Activated naive CD8-positive, alpha-beta T cell (primary cell): ENCODE measurements around the gene NECTIN1.
A peak's percentile ranks its signal among the peaks of the same experiment; 100 is the strongest.

ENCODE experiments used
- H3K27ac Mint-ChIP-seq: one replicate; pipeline ENCODE4 v1.8.0; 2021; ENCODE audit warnings: mixed read lengths
- H3K27me3 Mint-ChIP-seq: one replicate; pipeline ENCODE4 v1.8.0; 2021; ENCODE audit warnings: mixed read lengths
- H3K36me3 Mint-ChIP-seq: one replicate; pipeline ENCODE4 v1.8.0; 2021; ENCODE audit warnings: mixed read lengths
- H3K4me1 Mint-ChIP-seq: one replicate; pipeline ENCODE4 v1.8.0; 2021; ENCODE audit warnings: low read depth, mixed read lengths
- H3K4me3 Mint-ChIP-seq: one replicate; pipeline ENCODE4 v1.8.0; 2021; ENCODE audit warnings: mild to moderate bottlenecking, mixed read lengths
- H3K9me3 Mint-ChIP-seq: one replicate; pipeline ENCODE4 v1.8.0; 2021; ENCODE audit warnings: low read depth, mixed read lengths

Gene NECTIN1

DNA sequence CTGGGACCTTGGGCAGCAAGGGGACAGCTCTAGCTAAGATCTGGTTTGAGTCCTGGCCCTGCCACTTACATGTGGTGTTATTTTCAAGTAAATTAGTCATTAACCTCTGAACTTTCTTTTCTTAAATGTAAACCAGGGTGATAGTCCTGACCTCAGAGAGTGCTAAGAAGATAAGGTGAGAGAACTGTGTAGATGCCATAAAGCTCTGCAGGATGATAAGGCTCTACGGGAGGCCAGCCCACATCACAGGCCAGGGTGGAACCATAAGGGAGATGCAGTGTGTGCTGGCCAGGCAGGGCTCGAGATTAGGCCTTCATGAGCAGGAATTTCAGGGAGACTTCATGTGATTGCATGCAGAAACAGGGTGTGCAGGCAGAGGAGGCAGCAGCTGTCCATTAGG is 24.2 kb downstream of the NECTIN1 start:
- no peaks in the 10 kb centered on the region for H3K36me3 Mint-ChIP-seq
- no peaks in the 10 kb centered on the region for H3K9me3 Mint-ChIP-seq
- peaks cover under 1% of the 10 kb centered on the region for H3K4me1 Mint-ChIP-seq
- H3K27ac Mint-ChIP-seq = no peak overlapping the region
- H3K4me3 Mint-ChIP-seq = no peak overlapping the region
- H3K27me3 Mint-ChIP-seq = peaks cover 11% of the 10 kb centered on the region

DNA sequence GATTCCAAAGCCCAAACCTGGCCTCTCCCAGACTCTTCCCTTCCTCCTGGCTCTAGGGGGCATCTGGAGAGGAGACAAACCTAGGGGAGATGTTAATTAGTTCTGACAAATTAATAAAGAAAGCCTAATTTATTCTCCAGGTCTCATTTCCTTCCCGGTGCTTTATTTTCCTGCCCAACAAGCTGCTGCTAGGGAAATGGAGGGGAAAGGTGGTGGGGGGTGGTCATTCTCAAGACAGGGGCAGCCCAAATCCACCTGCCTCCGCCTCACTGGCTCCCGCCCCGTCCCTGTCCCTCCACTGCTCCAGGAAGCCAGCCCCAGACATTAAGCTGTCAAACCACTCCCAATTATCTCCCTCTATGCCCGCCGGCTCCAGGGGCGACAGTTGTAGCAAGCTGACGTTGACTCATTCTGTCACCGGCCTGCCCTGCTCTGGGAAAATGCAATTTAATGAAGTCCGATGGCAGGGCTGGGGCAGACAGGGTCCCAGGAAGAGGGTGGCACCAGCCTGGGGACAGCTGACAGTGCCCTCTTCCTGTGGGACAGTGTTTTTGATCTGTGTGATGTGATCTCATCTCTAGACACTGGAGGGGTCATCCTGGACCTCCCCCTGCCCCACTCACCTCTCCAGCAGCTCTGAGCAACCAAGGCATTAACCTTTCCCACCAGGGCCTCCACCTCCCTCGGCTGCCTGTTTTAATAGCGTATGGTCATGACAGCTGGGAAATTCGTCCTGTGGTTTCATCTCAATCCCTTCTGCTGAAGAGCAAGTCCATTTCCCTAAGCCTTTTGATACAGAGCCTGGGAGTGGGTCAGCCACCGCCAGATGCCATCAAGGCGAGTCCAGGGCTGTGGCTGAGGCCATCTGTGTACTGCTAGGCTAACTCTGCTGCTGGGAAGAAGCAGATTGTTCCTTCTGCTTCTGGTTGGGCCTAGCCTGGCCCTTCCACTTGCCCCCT is 27.1 kb downstream of the NECTIN1 start:
- Mint-ChIP-seq H3K9me3 (no peaks in the 10 kb centered on the region), H3K27ac (no peak overlapping the region), H3K4me3 (no peak overlapping the region), H3K4me1 (peaks cover 4% of the 10 kb centered on the region), H3K36me3 (no peaks in the 10 kb centered on the region), H3K27me3 (no peaks in the 10 kb centered on the region)

DNA sequence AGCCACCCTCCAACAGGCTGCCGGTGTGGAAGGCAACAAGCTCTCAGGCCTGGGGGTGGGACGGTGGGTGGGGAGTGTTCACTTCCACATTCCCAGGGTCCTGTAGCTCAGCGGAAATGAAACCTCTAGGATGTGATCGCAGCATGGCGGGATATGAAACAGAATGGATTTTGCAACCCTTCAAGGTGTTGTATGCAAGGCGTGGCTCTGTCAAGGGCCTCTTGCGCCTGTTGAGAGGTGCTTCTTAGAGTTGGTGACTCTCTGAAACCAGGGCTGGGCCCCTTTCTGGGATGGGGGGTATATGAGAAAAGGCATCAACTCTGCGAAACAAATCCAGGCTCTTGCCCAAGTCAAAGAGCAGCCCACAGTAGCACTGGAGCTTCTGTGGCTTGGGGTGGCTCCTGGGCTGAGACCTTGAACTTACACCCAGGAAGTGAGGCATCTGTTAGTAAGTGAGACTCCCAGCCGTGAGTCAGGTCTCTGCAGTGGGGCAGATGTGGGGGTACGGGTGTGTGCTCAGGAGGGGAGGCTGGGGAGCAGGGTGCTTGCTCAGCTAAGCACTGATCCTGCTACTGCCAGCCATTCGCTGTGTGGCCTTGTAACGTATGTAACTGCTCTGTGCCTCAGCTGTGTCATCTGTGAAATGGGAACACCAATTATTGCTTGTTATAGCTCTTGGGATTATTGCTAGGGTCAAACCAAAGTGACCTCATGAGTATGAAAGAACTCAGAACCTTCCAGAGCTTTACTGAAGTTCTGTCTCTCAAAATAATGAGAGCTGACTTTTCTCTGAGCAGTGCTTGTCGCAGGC is 28.3 kb downstream of the NECTIN1 start:
- Mint-ChIP-seq H3K4me1 (peaks cover 4% of the 10 kb centered on the region), H3K9me3 (no peaks in the 10 kb centered on the region), H3K27ac (no peak overlapping the region), H3K4me3 (no peak overlapping the region), H3K36me3 (no peaks in the 10 kb centered on the region), H3K27me3 (no peaks in the 10 kb centered on the region)

DNA sequence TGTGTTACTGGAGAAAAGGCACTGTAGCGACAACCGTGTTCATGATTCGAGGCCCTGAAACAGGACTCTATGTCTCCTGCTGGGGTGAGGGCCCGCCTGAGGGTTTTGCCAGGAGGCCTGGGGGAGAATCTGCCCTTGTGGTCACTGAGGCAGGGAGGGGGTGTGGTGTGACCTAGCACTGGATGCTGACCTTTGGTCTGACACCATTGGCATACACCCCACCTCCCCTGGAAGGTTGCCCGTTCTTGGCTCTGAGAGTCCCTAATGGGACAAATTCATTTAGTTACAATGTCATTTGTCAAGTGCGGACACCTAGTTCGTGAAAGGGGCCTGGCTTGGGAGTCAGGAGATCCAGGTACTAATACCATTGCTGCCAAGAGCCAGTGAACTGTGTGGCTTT is 29.0 kb downstream of the NECTIN1 start:
- H3K4me3 Mint-ChIP-seq = no peak overlapping the region
- H3K27ac Mint-ChIP-seq = no peak overlapping the region
- H3K4me1 Mint-ChIP-seq = peaks cover 4% of the 10 kb centered on the region
- H3K9me3 Mint-ChIP-seq = no peaks in the 10 kb centered on the region
- H3K27me3 Mint-ChIP-seq = no peaks in the 10 kb centered on the region
- H3K36me3 Mint-ChIP-seq = no peaks in the 10 kb centered on the region

DNA sequence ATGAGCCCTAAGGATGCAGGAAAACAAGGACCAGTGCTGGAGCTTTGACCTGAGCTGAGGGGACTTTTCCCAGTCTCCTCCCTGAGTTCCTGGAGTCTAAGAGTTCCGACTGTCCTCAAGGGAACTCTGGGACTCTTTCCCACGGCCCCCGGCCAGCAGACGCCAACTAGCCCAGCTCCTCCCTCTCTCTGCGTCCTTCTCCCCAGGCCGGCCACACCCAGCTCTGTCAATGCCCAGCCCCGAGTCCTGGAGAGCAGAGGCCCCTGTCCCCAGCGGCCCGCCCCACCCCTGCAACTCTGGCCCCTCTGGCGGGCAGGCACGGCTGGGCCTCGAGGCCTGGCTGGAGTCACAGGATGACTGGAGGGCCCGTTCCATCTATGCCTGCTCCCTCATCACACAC is 29.8 kb downstream of the NECTIN1 start:
- Mint-ChIP-seq H3K27me3 (no peaks in the 10 kb centered on the region), H3K36me3 (no peaks in the 10 kb centered on the region), H3K27ac (no peak overlapping the region), H3K4me3 (no peak overlapping the region), H3K9me3 (no peaks in the 10 kb centered on the region), H3K4me1 (peaks cover 4% of the 10 kb centered on the region)

DNA sequence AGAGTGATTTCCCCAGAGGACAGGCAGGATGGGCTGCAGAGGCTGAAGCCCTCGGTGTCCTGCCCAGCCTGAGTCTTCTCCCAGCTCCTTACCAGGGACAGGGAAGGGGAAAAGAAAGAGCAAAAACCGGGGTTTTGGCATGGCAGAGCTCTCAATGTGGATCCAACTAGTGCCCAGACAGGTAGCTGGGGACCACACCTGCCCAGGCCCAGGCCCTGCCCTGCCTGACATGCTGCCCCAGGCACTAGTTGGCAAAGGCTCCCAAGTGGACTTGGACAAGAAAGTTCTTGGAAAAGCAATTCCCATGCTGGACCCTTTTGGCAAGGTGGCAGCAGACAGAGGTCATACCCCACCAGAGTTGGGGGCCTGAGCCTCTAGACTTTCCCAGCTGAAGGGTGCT is 31.1 kb downstream of the NECTIN1 start:
- Mint-ChIP-seq H3K4me3 (no peak overlapping the region), H3K27me3 (no peaks in the 10 kb centered on the region), H3K27ac (no peak overlapping the region), H3K36me3 (no peaks in the 10 kb centered on the region), H3K4me1 (peaks cover 9% of the 10 kb centered on the region), H3K9me3 (no peaks in the 10 kb centered on the region)

DNA sequence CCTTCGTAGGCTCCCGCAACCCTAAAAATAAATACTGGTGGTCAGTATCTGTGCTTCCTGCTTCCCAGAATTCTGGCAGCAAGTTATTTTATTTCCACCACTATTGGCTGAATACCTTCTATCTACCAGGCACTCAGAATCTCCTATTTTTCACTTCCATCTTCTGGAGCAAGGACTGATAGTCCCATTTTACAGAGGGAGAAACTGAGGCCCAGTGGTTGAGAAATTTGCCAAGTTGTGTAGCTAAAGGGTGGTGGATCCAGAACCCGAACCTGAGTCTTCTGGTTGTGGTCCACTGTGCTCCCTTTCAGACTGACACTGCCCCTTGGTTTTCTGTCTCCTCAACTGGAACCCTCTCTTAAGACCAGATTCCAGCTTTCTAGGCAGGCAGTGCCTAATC is 31.6 kb downstream of the NECTIN1 start:
- no peak overlapping the region for H3K27ac Mint-ChIP-seq
- H3K4me3 Mint-ChIP-seq = no peak overlapping the region
- no peaks in the 10 kb centered on the region for H3K9me3 Mint-ChIP-seq
- no peaks in the 10 kb centered on the region for H3K27me3 Mint-ChIP-seq
- H3K4me1 Mint-ChIP-seq = peaks cover 9% of the 10 kb centered on the region
- no peaks in the 10 kb centered on the region for H3K36me3 Mint-ChIP-seq

DNA sequence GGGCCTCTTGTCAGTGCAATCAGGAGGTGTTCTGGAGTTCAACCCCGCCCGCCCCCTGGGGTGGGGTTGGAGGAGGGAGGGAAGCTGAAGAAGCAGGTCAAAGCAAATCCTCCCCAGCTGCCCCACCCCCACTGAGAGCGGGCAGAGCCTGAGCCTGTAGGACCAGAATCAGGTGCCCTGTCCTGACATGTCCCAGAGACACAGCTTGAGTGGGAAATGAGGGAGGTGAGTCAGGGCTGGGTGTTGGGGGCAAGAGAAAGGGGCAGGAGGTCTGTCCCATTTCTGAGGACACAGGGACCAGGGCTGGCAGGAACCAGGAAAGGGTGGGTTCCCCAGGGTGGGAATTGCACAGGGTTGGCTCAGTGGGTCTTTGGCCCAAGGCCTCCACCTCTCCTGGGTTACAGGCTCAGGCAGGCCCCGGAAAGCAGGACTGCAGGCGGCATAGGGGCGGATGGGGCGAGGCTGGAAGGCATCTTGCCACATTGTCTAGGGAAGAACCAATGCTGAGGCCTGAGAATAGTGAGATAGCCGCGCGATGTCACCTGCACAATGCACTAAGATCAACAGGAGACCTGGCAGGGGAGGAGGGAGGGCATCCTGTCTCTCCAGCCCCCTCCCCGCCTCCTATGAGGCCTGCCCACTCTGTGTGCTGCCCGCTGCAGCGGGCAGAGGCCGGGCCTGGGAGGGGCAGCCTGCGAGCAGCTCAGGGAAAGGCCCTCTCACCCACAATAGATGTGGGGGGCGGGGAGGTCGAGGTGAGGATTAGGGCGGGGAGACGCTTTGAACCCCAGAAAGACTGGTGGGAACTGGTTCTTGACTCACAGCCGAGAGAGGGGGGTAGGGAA is 32.4 kb downstream of the NECTIN1 start:
- Mint-ChIP-seq H3K4me1 (peaks cover 11% of the 10 kb centered on the region), H3K9me3 (no peaks in the 10 kb centered on the region), H3K27me3 (no peaks in the 10 kb centered on the region), H3K36me3 (no peaks in the 10 kb centered on the region), H3K27ac (no peak overlapping the region), H3K4me3 (no peak overlapping the region)

DNA sequence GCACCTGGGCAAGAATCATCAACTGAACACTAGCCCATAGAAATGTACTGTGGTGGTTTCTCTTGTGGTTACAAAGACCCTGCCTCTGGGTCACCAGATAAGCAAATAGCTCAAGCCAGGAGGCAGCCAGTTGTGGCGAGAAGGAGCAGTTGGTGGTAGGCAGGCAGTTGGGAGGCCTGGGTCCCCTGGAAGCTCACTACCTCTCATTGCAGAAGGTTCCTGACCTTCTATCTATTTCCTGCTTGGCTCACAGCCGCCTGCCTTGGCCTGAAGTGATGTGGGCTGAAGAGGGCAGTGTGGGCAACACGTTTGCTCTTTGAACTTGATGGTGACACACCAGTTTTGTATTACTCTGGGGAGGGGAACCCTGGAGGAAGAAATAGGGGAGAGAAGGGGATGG is 34.7 kb downstream of the NECTIN1 start:
- H3K4me3 Mint-ChIP-seq = no peak overlapping the region
- peaks cover 21% of the 10 kb centered on the region for H3K4me1 Mint-ChIP-seq
- H3K27me3 Mint-ChIP-seq = no peaks in the 10 kb centered on the region
- no peak overlapping the region for H3K27ac Mint-ChIP-seq
- H3K9me3 Mint-ChIP-seq = no peaks in the 10 kb centered on the region
- H3K36me3 Mint-ChIP-seq = no peaks in the 10 kb centered on the region

DNA sequence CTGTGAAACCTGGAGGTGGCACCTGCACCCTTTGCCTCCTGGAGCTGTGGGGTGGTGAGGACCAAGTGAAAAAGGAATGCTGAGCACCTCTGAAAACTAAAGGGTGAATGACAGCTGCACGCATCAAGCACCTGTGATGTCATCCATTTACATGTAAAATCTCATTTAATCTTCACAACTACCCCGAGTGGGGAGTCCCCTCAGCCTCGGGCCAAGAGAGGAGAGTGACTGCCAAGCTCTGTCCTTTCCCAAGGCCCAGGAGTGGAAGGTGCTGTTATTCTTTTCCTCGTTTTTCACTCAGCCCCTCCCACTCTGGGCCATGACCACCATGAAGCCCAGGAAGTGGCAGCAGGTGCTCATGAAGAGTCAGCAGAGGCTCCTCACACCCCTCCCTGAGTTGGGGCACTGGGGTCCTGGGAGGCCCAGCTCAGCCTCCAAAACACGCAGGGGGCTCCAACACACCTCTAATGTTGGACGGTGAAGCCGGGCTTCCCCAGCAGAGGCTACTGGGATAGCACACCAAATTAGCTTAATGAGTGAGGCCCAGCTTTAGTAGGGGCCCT is 35.7 kb downstream of the NECTIN1 start:
- Mint-ChIP-seq H3K36me3 (no peaks in the 10 kb centered on the region), H3K4me1 (peaks cover 21% of the 10 kb centered on the region), H3K27me3 (no peaks in the 10 kb centered on the region), H3K27ac (no peak overlapping the region), H3K4me3 (no peak overlapping the region), H3K9me3 (no peaks in the 10 kb centered on the region)

DNA sequence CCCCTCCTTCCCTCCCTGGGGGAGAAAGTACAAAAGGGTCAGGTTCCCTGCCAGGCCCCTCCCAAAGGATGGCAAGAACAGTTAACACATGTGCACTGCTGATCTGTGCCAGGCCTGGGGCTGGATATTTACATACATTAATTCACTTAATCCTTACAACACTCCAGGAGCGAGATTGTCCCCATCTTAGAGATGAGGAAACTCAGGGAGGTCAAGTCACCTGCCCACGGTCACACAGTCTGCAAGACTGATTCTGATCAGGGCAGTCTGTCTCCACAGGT is 36.5 kb downstream of the NECTIN1 start:
- Mint-ChIP-seq H3K9me3 (no peaks in the 10 kb centered on the region), H3K4me1 (peaks cover 20% of the 10 kb centered on the region), H3K27ac (no peak overlapping the region), H3K4me3 (no peak overlapping the region), H3K36me3 (no peaks in the 10 kb centered on the region), H3K27me3 (no peaks in the 10 kb centered on the region)

DNA sequence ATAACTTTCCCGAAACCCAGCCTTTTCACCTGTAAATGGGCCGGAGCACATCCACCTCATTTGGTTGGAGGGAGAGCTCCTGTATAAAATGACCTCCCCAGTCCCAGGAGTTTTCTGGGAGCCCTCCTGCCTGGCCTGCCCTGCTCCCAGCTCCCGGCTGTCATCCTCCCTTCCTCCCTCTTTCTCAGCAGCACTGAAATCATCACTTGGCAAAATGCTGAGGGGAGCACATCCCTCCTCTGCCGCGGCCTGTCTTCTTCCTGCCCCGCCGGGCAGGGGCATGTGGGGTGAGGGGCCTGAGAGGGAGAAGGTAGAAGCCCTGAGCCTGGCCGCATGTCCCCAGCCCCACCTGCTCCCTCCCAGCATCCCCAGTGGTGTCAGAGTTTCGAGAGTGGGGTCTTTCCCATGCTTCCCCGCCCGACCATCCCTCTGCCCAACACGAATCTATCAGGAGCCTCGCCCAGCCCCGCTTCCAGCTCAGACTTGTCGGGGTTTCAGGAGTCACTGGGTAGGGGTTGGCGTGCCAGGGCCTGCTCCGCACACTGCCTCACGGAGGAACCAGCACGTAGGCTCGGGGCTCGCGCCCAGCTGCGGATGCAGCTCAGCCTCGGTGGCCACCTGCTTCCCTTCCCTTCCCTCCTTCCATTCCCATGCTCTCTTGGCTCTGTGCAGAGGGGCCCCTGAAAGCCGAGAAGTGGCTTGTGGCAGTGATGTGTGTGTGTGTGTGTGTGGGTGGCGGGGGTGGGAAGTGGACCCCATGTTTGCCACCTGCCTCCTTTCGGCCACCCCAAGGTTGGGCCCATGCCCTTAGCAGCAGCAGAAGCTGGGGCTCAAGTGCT is 37.1 kb downstream of the NECTIN1 start:
- no peak overlapping the region for H3K27ac Mint-ChIP-seq

DNA sequence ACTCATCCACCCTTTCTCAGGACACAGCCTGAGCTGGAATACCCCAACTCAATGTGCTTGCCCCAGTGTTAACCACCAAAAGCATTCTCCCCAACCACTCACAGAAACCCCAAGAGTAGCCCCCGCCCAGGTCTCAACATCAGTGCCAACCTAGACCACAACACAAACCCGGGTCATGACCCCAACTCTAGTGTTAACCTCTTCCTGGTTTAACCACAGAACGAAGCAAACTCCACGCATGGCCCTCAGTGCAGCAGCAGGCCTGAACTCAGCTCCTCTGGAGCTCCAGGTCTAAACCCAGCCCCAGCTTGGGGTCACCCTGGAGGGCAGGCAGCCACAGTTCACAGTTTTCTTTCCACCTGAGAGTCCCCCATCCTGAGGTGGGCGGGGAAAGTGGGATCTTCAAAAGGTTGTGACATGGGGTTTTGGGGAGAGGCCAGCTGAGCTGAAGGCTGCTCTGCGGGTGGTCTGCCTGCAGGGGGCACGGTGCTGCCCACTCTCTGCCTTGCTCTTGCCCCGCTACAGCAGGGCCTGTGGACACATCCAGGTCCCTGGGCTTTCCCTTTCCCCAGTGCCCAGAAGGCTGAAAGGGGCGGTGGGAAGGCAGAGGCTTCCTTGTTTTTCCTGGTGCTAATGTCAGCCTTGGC is 37.9 kb downstream of the NECTIN1 start:
- H3K4me3 Mint-ChIP-seq = peak overlapping the region; percentile 20
- H3K27ac Mint-ChIP-seq = no peak overlapping the region
- peaks cover 17% of the 10 kb centered on the region for H3K4me1 Mint-ChIP-seq
- H3K36me3 Mint-ChIP-seq = no peaks in the 10 kb centered on the region
- H3K9me3 Mint-ChIP-seq = no peaks in the 10 kb centered on the region
- no peaks in the 10 kb centered on the region for H3K27me3 Mint-ChIP-seq

More for the DNA sequence above, 37.1 kb downstream of the NECTIN1 start:
- Mint-ChIP-seq H3K36me3 (no peaks in the 10 kb centered on the region), H3K4me1 (peaks cover 17% of the 10 kb centered on the region), H3K27me3 (no peaks in the 10 kb centered on the region), H3K9me3 (no peaks in the 10 kb centered on the region), H3K4me3 (no peak overlapping the region)
